Right hindlimb (tissue), 1 donor: Measurements from ENCODE around the gene MACROD2.

ENCODE experiments used
- DNase-seq: peaks from one replicate; pipeline ENCODE4 v3.0.0-alpha.2; 2018

MACROD2 gene

DNA sequence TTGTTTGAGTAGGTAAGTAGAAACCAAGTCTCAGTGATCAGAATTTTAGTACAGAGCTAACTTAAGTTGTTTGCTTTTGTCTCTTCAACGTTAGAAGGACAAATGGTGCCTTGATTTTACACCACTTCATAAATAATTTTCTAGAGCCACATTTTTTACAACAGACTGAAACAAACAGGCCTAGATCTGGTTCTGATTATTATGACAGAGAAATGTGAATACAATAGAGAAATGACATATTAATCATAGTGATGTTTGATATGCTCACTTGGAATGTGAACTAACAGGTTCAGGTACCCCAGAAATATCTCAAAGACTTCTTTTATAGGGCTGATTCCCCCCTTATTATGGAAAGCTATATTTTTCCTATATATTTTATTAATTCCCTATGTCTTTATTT is 1817.4 kb downstream of the MACROD2 start:
- DNase-seq = no peak

DNA sequence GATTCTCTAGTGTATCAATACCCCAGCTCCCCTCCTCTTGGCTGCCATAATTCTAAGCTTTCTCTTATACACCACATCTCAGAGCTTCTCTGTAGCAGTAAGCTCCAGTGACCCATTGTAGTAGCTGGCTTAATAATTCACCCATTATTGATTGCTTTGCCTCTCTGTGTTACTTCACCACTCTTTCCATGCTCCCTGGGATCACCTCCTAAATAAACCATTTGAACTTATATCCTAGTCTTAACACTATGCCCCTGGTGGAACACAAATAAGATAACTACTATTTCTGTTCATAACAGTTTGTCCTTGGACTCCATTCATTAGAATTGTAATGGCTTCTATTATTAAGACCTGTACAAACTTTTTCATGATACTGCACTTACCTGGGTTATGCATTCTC is 1819.0 kb downstream of the MACROD2 start:
- DNase-seq = no peak

DNA sequence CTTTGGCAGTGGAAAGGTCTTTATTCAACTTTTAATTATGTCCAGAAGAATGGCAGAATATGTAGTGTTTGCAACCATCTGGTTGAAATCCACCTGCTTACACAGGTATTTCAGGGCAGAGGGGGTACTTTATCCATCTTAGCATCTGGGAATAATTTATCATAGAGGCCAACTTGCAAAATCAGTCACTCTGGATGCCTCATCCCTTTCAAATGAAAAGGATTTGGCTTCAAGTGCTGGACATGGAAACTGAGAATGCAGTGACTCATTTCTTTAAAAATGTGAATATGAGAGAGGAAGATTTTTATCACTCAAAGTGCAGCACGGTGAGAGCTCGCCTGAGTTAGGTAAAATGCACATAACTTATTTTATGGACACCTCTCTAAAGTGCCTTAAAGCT is 1819.6 kb downstream of the MACROD2 start:
- DNase-seq = no peak

DNA sequence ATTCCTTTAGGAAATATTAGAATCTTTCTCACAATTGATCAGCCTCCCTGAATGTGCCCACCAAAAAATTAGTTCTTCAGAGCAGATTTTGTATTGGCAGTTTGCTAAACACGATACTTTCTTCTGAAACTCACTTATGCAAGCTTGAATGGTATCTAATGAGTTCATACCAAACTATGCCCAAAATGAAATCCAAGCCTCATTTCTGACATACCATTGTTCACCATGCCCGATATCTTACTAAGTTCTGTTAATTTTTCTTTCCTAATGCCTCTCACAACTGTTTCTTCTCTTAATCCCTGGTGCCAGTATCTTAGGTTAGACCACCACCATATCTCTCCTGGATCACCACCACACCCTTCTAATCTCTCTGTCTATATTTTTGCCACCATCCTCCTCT is 1822.0 kb downstream of the MACROD2 start:
- no peak for DNase-seq

DNA sequence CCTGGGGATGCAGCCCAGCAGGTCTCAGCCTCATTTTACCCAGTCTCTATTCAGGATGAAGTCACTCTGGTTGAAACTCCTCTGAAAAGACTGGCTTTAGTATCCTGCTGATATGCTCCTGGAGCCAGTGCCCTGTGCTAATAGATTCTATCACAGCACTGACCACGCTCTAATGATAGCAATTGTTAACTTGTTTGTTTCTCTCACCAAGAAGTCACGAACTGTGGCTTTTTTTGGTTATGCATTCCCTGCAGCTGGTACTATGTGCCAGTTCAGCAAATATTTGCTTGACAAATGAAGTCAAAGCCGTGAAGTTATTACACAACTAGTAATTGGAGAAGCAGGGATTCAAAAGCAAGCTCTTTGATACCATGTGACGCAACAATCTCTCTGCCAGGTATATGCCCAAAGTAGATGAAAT is 1823.3 kb downstream of the MACROD2 start:
- no peak for DNase-seq

DNA sequence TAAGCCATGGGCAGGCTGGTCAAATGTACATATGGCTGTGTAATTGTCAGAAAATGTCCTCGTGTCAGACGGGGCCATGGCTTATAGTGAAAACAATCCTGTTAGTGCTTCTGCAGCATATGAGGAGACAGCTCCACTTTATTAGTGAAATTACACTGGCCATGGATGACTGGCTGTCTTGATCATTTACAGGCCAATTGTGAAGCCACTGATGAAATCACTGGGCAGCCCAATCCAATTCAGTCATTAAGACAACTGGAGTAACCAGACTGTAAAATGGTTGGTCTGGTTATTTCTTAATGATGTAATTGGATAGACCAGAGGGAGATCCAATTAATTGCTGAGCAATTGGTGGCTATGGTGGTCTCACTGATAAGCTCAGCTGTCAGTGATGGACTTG is 1828.4 kb downstream of the MACROD2 start:
- DNase-seq = no peak

DNA sequence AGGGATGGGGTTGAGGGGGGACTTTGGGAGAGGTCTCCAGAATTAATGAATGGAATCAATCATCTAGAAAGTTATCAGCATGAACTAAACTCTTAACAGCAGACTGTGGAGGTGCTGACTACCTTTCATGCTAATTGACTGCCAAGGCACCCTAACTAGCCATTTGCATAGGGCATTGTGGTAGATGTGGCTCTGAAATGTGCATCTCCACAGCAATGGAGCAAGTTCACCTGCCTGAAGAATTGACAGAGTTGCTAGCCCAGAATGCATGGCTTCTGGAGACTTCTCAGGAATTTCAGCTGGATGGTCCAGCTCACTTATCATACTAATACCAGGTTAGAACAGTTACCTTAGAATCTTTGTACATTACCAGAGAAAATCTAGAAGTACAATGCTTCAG is 1832.3 kb downstream of the MACROD2 start:
- no peak for DNase-seq

DNA sequence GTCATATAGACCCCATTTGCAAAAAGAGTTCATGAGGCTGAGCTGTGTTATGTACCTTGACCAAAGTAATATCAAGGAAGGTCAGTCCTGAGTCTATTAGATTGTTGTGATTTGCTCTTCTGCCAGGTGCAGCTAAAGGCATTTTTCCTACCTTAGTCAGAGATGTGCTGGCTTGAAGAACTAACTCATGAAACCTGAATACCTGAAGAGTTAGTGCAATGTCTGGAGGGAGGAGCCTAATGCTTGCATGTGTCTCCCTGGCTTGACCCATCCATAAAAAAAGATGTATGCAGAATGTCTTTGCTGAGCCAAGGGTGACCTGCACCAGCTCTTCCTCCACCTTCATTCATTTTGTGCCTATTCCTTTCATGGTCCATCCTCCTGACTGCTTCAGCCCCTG is 1835.9 kb downstream of the MACROD2 start:
- DNase-seq = no peak

DNA sequence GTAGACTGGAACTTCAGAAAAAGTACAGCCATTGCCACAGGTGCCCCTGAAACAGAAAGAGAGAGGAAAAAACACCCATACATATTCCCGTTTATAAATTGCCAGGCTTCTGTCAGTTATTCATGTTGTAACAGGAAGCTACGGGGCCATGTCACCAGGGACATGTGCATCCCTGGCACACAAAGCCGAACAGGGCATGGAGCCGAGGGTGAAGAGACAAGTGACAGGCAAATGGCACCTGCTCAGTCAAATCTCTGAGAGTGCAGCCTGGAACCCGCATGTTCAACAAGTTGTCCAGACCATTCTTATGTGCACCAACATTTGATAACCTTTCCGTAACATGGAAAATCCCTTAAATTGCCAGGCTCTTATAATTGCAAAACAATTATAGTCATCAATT is 1837.2 kb downstream of the MACROD2 start:
- no peak for DNase-seq

DNA sequence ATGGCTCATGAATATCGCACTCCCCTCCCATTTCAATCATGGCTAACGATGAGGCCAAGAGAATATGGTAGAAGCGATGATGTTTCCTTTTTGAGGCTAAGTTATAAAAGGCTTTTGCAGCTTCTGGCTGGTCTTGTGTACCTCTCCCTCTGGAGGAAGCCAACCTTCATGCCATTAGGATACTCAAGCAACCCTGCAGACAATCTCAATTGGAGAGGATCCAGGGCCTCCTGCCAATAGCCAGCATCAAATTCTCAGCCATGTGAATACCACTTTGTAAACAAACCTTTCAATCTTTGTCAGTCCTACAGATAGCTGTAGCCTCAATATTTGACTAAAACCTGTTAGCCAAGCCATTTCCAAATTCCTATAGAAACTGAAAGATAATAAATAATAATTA is 1839.5 kb downstream of the MACROD2 start:
- DNase-seq = no peak

DNA sequence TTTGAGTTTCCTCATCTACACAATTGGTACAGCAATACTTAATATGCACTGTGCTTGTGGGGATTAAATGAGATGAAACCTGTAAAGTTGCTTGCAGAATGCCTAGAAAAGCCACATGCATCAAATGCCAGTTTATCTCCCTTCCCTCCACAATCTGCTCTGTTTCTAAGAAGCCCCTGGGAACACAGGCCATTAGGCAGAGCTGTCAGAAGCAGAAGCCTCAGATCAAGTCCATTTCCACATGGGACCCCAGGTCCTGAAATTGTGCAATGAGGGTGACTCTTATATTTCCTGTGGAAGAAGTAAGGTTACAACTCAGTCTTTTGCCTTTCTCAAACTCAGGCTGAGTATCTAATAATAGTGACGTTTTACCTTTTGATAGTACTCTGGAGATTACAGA is 1840.5 kb downstream of the MACROD2 start:
- no peak for DNase-seq

DNA sequence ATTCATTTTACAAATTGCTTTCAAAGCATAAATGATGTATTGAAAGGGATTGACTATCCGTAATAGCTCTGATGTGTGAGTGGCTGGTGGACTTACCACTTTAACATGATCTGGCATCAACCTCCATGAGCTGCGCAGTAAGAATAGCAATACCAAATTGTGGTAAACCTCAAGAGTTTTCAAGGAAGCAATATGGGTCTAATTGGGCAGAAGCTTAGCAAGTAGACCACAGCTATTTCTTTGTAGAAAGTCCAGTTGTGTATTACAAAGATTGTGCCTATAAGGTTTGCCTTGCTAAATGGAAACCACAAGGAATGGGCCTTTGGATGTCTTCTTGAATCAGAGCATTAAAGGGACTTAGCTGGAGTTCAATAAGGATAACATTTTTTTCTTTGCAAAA is 1841.3 kb downstream of the MACROD2 start:
- DNase-seq = no peak

DNA sequence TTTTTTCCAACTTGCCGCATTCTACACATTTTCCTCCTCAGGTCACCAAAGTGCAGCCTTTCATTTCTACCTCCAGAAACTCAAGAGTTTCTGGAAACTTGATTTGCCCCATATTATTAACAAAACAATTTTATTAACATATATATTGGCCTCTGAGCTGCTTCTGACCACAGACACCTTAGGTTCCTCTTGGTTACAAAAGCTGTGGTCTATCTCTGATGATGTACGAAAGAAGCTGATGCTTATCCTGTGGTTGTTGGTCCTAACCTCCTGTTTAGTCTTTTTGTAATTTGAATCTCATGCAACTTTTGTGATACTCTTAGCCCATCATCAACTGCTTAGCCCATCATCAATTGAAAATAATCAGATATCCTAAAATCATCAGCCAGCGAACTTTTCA is 1842.2 kb downstream of the MACROD2 start:
- DNase-seq = no peak

DNA sequence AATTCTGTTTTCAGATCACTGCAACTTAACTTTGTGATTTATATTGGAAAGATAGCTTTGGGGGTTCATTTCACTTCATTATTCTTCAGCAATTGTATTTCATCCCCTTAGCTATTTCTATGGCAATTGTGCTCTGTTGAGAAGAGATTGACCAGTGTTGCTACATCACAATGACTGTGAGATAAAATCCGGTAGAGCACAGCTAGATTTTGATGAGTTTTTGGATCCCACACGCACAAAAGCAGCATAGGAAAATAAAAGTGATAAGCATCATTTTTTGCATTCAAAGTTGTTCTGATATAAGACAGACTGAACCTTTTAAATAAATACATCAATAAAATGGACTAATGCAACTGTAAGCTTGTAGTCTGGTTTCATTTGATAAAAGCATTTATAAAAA is 1843.2 kb downstream of the MACROD2 start:
- no peak for DNase-seq

DNA sequence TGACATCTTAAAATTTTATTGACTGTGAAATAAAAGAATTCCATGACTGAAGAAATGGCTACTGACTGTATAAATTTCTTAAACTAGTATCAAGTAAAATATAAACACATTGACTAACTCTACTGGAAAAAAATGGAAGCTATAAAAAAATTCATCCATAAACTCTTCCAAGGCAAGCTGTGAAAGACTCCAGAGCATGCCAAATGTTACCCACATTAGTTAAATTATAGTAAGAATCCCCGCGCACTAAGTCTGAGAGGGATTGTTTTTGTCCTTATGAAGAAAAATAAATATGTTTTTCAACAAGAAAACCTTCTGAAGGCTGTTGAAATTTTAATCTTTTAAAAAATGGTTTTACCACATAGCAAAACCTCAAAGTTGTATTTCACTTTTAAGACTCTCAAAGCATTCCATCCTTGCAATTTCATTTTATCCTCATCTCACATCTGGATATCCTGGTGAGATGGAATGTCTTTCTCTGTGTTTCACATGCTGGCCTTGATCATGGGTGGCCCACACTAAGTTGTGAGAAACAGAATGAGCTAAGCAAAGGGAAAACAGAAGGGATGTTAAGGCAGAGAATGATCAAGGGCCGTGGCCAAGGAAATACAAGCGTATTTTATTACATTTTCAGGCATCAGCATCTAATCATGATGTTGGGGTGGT is 1845.5 kb downstream of the MACROD2 start:
- no peak for DNase-seq

DNA sequence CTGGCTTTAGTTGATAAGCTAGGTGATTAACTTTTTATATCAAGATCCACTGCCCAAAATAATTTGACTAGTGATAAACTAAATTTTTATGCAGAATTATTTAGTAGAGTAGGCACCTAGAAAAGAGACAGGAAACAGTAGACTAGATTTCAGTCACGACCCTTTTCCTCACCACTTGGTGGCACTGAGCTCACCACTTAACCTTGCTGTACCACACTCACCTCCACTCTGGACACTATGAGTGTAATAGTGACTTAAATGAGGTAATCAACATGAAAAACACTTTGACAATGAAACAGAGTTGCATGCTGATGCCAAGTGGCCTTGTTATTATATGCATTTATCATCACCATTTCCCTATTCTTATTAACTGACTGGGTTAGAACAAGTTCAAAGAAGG is 1847.6 kb downstream of the MACROD2 start:
- no peak for DNase-seq

DNA sequence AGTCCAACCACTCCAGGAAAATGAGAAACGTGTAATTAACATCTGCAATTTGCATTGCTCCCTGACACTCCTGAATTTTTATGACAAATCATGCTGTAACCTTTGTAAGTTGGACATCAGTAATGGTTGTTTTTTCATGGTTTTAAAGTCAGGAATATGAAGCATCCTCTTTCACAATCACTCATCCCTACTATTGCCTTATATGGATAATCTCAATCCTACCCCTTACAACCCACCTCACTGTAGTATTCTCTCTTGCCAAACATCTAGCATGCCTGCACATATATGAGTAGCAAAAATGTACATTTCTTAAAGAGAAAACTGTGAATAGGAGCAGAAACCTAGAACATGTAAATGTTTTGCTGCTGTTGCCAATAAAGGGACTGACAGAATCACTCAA is 1848.5 kb downstream of the MACROD2 start:
- DNase-seq = no peak

DNA sequence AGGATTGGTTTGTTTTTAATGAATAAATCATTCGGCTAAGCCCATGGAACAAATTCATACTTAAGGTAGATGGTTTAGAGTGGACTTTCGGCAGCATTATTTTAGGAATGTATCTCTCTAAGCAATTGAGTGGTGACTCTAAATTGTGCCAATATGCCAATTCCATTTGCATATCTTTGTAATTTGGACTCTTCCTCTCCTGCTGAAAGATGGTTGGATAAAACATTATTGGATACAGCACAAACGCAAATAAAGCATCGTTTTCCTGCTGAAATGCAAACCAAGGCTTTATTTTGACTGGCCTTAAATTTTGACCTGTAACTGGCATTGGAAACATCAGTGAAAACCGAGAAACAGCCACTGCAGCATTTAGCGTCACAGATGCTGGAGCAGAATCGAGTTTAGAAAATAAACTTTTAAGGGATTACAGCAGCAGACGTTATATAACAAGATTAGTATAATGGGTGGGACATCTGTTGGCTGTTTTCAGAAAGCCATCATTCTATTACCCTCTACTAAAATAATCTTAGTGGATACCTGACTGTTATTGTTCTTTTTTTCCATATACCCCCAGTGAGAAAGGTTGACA is 1852.0 kb downstream of the MACROD2 start:
- no peak for DNase-seq

DNA sequence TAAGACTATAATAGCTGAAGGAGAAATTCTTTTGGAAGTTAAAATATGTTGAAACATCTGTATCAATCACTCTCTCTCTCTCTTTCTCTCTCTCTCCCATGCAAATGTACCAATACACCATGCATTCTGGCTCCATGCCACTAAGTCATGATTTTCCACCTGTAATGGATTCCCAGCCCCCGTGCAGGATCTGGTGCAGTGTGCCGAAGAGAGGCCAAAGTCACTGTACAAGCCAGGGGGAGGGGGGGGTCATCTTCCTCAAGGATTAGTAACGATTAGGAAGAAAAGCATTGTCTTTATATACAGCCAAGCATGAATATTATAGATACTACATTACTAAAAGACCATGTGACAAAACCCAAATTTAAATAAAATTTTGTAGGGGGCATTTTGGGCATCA is 1852.8 kb downstream of the MACROD2 start:
- no peak for DNase-seq

DNA sequence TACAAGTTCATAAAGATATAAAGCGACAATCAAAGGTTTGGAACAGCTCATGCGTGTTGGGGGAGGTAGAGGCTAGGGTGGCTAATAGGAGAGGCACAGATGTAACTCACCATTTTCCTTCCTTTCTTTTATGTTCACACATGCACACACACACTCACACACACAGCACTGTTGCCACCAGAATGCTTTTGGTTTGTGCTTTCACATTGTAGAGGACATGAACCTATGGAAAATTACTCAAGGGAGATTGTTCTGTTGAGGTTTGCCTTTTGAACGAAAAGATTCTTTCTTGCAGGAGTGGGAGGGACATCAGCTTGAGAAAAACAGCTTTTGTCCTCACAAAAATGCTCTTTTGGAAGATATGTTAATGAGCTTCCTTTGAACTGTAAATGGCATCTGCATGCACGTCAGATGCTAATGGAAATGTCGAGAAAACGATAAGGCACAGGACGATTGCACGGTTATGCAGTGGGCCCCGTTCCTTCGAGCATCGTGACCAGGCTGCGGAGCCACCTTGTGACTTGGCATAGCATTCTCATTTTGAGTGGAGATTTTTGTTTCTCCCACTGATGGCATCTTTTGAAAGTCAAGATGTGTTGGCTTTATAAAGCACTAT is 1853.8 kb downstream of the MACROD2 start:
- no peak for DNase-seq

DNA sequence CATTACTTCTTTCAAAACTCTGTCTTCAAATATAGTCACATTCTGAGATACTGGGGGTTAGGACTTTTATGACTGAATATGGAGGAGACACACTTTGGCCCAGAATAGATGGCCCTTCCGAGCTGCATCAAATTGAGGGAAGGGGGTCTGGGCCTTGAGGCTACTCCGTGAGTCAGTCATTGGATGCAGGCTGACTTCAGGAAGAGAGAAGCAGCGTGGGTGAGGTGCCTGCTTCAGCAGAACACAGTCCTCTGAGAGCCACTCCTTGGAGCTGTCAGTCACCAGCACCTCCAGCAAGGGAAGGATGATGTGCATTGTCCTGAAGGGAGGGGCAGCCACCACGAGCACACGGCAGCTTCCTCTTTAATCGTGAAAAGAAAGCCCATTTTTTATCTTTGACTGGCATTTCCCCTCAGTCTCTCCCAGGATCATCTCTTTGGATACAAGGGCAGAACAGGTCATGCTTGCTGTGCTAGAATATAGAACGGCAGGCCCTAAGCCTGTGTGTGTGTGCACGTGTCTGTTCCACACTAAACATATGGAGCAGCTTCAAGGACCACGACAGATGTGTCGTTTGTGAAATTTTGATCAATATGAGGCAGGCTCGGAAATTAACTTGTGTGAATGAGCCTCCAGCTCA is 1856.4 kb downstream of the MACROD2 start:
- DNase-seq = no peak

DNA sequence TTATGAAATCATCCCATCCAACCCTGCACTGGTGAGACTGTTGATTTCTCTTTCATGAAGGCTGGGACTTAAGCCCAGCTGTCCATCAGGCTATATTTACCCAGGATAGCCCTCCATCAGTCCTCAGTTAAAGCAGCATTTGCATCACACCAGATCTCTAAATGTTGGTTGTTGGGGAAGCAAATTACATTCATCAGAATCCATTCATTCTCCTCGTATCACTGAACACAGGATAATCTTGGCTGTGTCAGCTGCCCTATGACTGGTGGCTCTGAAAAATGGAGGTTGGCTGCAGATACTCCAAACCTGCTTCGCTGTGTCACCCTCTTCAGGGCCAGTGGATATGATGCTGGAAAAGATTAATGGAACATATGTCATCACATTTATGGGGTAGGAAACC is 1859.6 kb downstream of the MACROD2 start:
- no peak for DNase-seq

DNA sequence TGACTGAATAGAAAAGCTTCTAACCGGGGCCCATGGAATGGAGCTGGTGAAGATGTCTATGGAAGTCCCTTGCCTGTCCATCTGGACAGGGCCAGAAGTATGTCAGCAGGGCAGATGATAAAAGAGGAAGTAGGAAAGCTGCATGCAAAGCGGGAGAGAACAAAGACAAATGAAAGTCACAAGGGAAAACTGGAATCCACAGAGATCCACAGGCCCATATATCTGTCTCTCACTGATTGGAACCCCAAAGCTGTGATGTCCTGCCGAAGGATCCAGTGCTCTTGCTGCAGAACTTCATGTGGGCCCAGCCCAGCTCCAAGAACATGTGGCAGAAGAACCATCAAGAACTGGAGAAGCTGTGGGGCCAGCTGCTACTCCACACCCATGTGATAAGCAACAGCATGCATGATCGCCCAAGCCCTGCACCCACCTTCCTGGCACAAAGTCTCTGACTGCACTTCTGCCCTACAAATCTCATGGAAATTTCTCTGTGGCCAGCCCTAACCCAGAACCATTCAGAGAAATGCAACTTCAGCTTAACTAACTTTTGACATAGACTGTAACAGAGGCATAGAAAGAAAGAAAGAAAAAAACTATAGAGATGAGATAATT is 1862.0 kb downstream of the MACROD2 start:
- DNase-seq = no peak

DNA sequence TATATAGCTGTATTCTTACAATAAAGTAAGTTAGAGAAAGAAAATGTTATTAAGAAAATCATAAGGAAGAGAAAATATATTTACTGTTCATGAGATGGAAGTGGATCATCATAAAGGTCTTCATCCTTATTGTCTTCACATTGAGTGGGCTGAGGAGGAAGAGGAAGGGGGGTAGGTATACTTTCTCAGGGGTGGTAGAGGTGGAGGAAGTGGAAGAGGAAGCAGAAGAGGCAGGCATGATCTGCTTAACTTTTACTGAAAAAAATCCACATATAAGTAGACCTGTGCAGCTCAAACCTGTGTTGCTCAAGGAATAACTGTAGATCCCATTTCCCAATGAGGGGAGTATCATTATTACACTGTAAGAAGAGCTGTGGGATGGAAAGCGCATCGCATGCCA is 1863.7 kb downstream of the MACROD2 start:
- DNase-seq = no peak
